Retina (tissue), 1 donor: ENCODE results near the gene NAA60.
"Not testable (repeated sequence)": the region's sequence is repeated elsewhere in the genome, so short reads cannot be mapped to it uniquely, and the experiment has no call there.

Experiments used
- DNase-seq: peaks from one replicate; pipeline ENCODE4 v3.0.0-alpha.2; 2016

The NAA60 gene

DNA sequence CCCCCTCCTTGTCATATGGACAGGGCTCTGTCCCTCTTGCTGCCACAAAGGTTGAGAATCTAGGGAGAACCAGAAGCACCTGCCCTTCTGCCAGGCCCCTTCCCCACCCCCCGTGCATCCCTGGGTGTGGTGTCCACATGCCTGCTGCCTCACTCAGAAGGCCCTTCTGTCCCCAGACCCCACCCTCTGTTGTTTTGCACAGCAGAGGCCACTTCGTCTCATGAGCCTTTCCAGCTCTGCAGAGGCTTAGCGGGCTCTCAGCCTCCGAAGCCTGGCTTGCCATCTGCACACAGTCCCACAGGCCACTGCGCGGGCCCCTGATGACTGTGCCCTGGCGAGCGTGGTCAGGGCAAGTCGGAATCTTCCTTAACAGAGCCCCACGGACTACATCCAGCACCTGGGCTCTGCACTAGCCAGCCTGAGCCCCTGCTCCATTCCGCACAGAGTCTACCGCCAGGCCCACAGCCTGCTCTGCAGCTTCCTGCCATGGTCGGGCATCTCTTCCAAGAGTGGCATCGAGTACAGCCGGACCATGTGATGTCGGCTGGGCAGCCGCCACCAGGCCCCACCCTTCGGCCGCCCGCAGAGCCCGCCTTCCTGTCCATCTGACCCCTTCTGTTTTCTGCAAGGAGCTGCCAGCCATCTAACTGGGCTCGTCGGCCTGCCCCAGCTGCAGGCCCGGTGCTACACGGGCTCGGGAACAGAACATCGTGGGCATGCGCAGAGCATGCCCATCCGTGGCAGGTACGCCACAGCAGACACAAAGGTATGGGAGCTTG lies 41.0 kb downstream of the NAA60 start:
- DNase-seq = no peak

GRCh38 chr16:3485097-3485745 lies 41.7 kb downstream of the NAA60 start:
- no peak for DNase-seq

DNA sequence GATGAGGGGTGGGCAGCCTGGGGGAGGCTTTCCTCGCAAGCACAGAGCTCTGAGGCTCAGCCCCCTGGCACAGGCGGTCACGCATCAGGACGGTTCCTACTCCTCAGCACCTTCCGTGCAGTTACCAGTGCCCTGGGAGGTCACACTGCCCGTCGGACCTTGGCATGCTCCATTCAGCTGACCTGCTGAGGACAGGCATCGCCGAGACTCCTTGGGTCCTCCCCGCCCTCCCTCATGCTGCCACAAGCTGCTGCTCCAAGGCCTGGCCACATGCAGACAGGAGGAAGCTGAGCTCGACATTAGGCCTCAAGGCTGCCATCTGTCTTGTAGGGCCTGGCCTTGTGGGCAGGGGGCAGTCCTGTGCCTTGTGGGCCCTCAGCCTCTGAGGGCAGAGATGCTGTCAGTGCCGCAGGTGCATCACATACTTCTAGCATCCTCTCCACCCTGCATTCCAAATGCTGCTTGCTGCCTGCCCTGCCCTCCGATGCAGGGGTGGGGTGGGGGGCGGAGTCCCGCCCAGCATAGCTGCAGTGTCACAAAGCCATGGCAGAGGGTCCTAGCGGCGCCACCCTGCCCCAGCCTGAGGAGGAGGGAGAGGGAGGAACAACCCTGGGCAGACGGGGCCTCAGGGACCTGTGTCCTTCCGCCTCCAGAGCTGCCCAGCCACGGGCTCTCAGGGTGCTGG lies 42.5 kb downstream of the NAA60 start:
- DNase-seq = no peak

- no peak for DNase-seq
These were observed 43.2 kb downstream of the NAA60 start for GRCh38 chr16:3486506-3487215.

- DNase-seq = no peak
These were observed 44.3 kb downstream of the NAA60 start for GRCh38 chr16:3487521-3488410.

- DNase-seq = no peak
These were observed 45.3 kb downstream of the NAA60 start for GRCh38 chr16:3488801-3489200.

DNA sequence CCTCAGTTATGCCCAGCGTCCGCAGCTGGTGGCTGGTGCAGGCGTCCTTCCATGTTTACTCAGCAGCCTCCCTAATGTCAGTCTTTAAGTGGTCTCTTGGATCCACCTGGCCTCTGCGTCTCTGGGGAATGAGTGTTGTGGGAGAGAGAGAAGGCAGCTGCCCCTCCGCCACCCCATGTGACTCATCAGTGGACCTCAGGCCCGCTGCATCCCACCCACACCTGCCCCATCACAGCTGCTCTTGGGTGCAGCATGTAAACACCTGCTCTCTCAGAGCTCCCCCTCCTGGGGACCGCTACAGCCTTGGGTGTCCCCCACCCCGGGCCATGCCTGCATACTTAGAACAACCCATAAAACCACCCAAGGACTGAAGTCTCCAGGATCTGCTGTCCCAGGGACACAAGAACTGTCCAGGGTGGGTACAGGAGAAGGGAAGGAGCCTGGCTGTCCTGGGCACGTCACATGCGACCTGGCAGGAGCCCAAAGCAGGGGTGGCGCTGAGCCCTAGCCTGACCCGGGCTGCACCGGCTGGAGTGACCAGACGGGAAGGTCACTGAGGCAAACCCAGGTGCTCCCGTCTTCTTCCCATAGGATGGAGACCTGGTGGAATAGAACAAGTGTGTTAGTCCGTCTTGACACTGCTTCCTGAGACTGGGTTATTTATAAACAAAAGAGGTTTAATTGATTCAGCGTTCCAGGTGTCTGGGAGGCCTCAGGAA lies 47.6 kb downstream of the NAA60 start:
- no peak for DNase-seq

- DNase-seq = no peak
These were observed 48.9 kb downstream of the NAA60 start for GRCh38 chr16:3492356-3492755.

- DNase-seq = no peak
These were observed 51.0 kb downstream of the NAA60 start for GRCh38 chr16:3494386-3494973.

- DNase-seq = no peak
These were observed 51.7 kb downstream of the NAA60 start, which contains the start of gene C16orf90 for GRCh38 chr16:3495176-3495575. TSS of gene C16orf90 (minus strand) at chr16:3495489. CDS start at chr16:3495421, 68 bp downstream.

- DNase-seq = no peak
These were observed 52.9 kb downstream of the NAA60 start for GRCh38 chr16:3496386-3496785.

DNA sequence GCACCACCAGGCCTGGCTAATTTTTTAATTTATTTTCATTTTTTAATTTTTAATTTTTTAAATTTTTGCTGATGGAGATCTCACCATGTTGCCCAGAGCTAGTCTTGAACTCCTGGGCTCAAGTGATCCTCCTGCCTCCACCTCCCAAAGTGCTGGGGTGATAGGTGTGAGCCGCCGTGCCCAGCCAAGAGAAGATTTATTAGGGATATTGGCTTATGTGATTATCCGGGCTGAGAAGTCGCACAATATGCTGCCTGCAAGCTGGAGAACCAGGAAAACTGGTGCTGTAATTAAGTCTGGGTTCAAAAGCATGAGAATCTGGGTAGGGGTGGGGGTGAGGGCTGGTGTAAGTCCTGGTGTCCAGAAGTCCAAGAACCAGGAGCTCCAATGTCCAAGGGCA lies 54.3 kb downstream of the NAA60 start:
- DNase-seq = no peak

DNA sequence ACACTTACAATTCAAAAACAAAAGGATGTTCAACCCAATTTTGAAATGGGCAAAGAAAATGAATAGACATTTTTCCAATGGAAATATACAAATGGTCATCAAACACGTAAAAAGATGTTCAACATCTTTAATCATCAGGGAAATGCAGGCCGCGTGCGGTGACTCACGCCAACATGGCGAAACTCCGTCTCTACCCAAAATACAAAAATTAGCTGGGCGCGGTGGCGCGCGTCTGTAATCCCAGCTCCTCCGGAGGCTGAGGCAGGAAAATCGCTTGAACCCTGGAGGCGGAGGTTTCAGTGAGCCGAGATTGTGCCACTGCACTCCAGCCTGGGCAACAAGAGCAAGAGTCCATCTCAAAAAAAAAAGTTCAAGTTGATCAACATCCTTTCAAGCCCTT lies 55.5 kb downstream of the NAA60 start:
- no peak for DNase-seq

DNA sequence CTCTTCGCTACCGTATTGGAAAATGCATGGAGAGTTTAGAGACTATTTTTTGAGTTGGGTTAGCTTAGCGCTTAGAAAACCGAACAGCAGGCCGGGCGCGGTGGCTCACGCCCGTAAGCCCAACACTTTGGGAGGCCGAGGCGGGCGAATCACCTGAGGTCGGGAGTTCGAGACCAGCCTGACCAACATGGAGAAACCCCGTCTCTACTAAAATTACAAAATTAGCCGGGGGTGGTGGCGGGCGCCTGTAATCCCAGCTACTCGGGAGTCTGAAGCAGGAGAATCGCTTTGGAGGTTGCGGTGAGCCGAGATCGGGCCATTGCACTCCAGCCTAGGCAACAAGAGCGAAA lies 57.9 kb downstream of the NAA60 start:
- not testable (repeated sequence) for DNase-seq

DNA sequence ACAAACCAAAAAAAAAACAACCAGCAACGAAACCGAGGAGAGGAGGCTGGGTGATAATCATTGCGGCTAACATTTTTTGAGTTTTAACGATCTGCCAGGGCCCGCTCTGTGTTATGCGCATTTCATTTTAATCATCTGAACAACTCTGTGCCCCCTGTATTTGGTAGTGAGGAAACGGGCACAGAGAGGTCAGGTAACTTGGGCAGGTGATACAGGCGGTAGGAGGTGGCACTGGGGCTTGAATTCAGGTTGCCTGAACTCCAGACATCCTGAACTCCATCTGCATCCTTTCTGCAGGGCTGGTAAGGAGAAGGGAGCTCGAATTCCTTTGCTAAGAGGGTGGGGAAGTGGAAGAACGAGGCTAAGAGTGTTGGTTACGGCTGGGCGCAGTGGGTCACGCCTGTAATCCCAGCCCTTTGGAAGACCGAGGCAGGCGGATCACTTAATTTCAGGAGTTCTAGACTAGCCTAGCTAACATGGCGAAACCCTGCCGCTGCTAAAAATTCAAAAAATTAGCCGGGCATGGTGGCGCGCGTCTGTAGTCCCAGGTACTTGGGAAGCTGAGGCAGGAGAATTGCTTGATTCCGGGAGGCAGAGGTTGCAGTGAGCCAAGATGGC lies 58.4 kb downstream of the NAA60 start:
- no peak for DNase-seq

- no peak for DNase-seq
These were observed 60.0 kb downstream of the NAA60 start for GRCh38 chr16:3503523-3503922.

- no peak for DNase-seq
These were observed 65.3 kb downstream of the NAA60 start for GRCh38 chr16:3508736-3509135.

DNA sequence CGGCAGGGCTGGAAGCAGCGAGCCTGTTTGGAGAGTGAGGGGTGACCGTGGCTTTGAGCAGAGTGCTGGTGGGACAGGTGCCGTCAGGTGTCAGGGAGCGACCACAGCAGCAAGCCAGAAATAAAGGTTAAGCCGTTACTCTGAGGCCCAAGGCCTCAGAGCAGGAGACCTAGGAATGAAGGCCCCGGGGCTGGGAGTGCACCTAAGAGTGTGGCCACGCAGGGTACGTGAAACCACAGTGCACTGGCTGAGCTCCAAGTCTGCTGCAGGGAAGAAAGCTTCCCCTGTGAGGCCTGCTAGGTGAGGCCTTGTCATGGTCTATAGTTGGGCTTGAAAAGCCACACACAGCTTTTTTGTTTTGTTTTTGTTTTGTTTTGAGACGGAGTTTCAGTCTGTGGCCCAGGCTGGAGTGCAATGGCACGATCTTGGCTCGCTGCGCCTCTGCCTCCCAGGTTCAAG lies 66.0 kb downstream of the NAA60 start:
- DNase-seq = no peak

DNA sequence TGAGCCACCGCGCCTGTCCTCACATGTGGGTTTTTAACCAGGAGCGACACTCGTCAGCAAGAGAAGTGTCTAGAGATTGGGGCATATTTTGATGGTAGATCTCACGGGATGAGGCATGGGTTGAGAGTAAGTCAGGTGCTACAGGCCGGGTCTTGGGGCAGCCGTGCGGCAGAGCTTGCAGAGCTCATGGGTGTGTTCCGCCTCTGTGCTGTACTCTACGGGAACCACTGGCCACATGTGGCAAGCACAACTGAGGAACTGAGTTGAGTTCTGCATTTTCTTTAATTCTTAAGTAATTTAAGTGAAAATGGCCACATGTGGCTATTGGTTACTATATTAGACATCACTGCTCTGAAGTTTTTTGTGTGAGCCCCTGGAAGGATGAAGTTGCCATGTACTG lies 66.9 kb downstream of the NAA60 start:
- no peak for DNase-seq
